Endothelial cell of umbilical vein (primary cell): ENCODE data around the gene UBN2.
"Not testable (repeated sequence)": the region's sequence is repeated elsewhere in the genome, so short reads cannot be mapped to it uniquely, and the experiment has no call there.

Experiments used
- CTCF ChIP-seq, 2 donors: IDR thresholded peaks; 1 replicate in 1 of 2; 2 replicates in 1 of 2; pipeline ENCODE4 v1.5.1; 2011; ENCODE audit warnings: low read length in 2 of 2, mild to moderate bottlenecking in 2 of 2, moderate library complexity in 2 of 2, control low read depth in 1 of 2, inconsistent platforms in 1 of 2, low read depth in 1 of 2; ENCODE audit not compliant: insufficient read depth in 1 of 2; ENCODE audit errors: extremely low read depth in 1 of 2
- EZH2 ChIP-seq: IDR thresholded peaks from 2 replicates; pipeline ENCODE4 v1.6.1; 2012; ENCODE audit warnings: borderline replicate concordance, low read depth, mild to moderate bottlenecking, moderate library complexity, low read length, inconsistent platforms; ENCODE audit not compliant: severe bottlenecking
- POLR2A ChIP-seq: IDR thresholded peaks from 2 replicates; pipeline ENCODE4 v1.6.1; 2012; ENCODE audit warnings: low read depth, mild to moderate bottlenecking, control low read depth, low read length

- not testable (repeated sequence) for TF ChIP-seq POLR2A; CTCF (IDR thresholded peaks at IDR 0.05; ENCODE audit: extremely low read depth in 1 of 2, insufficient read depth in 1 of 2, low read depth in 1 of 2, low read length in 2 of 2); EZH2
Observed at GRCh38 chr7:139226158-139226515, 4.9 kb upstream of the UBN2 start.
